GM19099 (cell line): ENCODE data around the gene LDHB.

ENCODE experiments used
- POLR2A ChIP-seq: IDR thresholded peaks from 3 replicates; pipeline ENCODE4 v1.6.1; 2011; ENCODE audit warnings: low read depth; ENCODE audit not compliant: insufficient read length; ENCODE audit errors: extremely low read depth

The LDHB gene

GRCh38 chr12:21675096-21675495 lies 17.5 kb upstream of the LDHB start:
- TF ChIP-seq POLR2A: no peak

DNA sequence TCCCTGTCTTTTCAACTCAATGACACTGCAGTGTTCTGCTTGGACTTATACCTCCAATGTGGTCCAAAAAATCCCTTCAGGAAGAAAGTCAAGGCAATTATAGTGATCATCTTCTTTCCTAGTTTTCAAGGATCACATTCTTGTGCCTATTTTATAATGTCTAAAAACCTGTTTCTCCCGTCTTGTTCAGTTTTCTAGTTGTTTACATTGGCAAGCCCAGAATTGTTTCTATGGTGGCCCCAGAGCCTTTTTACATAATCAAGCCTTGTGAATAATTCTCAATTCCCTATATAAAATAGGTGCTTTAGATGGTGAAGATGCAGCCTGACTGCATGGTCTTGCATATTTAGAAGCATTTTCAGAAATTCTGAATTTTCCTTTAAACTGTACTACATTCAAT lies 14.5 kb upstream of the LDHB start:
- TF ChIP-seq POLR2A: no peak

DNA sequence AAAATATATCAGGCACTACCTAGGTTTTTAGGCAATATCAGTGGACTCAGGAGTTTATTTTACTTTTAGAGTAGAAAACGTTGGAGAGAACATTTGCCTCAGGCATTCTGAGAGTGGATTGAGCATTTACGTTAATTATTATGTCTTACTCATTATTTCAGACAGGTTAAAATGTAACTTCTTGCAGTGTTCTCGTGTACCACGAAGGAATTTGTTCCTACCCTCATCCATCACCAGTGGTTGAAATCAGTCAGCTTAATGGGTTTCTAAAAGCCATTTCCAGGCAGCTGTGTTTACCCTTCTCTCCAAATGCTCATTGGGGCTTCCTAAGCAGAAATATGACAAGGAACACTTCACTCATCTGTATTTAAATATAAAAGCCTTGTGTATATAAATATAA lies 9.1 kb upstream of the LDHB start:
- no peak for TF ChIP-seq POLR2A

- no peak for TF ChIP-seq POLR2A
Measured at GRCh38 chr12:21665816-21666215, 8.2 kb upstream of the LDHB start.

DNA sequence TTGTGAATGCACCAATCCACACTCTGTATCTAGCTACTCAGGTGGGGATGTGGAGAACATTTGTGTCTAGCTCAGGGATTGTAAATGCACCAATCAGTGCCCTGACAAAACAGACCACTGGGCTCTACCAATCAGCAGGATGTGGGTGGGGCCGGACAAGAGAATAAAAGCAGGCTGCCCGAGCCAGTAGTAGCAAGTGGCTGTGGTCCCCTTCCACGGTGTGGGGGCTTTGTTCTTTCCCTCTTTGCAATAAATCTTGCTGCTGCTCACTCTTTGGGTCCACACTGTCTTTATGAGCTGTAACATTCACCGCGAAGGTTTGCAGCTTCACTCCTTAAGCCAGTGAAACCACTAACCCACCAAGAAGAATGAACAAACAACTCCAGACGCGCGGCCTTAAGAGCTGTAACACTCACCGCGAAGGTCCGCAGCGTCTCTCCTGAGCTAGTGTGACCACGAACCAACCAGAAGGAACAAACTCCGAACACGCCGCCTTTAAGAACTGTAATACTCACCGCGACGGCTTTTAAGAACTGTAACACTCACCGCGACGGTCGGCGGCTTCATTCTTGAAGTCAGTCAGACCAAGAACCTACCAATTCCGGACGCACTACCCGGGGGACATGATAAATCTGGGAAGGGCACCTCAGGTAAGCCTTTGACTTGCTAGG lies 4.6 kb upstream of the LDHB start:
- TF ChIP-seq POLR2A: no peak

GRCh38 chr12:21659383-21659782 lies 1.7 kb upstream of the LDHB start:
- TF ChIP-seq POLR2A: no peak

GRCh38 chr12:21656905-21657325 lies 727 bp downstream of the LDHB start:
- no peak for TF ChIP-seq POLR2A

GRCh38 chr12:21655591-21655990 lies 2.1 kb downstream of the LDHB start:
- no peak for TF ChIP-seq POLR2A

DNA sequence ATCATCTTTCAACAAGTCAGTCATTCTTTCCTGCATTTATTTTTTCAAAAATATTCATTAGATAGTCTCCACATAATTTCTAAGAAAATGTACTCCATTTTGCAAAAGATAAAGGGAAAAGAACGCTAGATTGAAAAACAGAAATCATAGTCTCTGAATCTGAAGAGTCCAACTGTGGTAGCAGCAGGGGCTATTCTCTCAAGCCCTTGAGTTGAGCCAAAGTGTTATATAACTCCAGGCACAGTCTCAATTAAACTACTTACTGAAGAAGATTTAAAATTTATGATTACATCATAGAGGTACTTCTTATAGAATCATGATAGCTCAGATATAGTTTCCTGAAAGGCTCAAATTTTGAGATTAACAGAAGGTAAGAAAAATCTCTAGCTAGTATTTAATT lies 5.8 kb downstream of the LDHB start:
- no peak for TF ChIP-seq POLR2A

- TF ChIP-seq POLR2A: no peak
Measured at GRCh38 chr12:21650997-21651396, 6.6 kb downstream of the LDHB start.

DNA sequence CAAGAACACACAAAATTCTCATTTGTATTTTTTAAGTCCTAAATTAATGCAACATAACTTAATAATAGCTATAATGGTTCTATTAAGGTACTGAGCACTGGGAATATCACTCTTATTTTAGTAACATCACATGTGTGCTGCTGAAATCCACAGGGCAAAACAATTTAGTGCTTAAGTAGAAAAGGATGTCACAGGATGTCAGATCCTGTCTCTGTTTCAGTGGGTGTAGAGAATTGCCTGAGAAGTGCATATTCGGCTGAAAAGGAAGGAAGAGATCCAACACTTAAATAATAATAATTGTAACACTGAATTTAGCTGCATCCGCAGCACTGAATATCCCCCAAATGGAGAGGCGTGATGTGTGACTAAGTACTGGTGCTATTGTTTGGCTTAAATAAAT lies 8.6 kb downstream of the LDHB start:
- TF ChIP-seq POLR2A: no peak

DNA sequence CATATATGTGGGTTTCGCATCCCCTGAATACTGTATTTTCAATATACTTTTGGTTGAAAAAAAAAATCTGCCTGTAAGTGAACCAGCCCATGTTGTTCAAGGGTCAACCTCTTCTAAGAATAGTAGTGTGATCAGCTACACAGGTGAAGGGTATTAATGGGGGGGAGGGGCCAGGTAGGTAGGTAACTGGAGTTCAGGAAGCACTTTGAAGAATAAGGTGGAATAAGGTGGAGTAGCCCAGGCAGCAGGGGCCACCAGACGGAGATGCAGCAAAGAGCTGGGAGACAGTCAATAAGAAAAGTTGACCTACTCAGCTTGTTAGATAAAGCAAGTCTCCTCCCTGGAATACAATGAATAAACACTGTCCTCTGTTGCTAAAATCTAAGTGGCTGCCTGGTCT lies 9.3 kb downstream of the LDHB start:
- no peak for TF ChIP-seq POLR2A

GRCh38 chr12:21647179-21647578 lies 10.5 kb downstream of the LDHB start:
- no peak for TF ChIP-seq POLR2A

- no peak for TF ChIP-seq POLR2A
Measured at GRCh38 chr12:21644516-21644915, 13.1 kb downstream of the LDHB start.

DNA sequence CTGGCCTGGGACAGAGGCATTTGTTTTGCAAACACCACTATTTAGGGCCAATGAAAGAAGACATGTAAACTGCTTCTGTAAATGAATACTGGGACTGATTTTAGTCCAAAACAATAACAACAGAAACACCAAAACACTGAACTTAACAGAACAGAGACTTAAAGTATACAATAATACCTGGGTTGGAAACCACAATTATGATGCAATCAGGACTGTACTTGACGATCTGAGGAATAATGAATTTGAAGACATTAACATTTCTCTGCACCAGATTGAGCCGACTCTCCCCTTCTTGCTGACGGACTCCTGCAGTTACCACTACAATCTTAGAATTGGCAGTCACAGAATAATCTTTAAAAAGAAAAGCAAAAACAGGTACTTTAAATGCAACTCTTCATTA lies 13.9 kb downstream of the LDHB start:
- no peak for TF ChIP-seq POLR2A

DNA sequence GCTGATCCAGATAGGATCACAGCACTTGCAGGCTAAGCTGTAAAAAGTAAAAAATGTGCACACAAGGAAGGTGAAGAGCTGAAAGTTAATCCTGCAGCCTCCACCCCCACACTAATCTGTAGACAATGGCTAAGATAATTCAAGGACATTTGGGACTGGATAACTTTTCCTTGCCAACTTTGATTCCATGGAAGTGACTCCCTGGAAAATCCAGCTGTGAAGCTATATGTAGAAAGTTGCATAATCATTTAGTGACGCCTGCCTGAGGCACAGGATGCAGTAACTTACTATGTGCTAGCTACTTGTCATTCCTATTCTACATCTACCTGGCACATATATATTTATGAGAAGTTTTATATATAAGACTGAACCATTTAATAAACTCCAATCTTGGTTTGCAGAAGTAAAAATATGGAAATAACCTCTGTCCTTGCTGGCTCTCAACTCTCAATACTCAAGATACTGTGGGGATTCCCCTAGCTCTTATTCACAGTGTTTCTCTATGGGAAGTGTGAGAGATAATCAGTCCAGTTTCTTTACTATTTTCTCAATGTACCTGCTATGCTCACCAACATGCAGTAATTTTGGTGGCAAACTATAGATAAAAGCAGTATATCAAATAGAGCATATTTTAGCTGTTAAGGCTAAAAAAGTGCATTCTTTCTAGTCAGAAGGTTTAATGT lies 14.8 kb downstream of the LDHB start:
- no peak for TF ChIP-seq POLR2A
